Spleen (tissue), 11 donors: Measurements from ENCODE around the gene LIMK1. TPM values are rescaled to one million over a fixed set of nuclear protein-coding genes. Genes with fewer than 3 reads are reported as not detected.

ENCODE experiments used
- DNase-seq: peaks from one replicate; pipeline ENCODE4 v3.0.0-alpha.2; 2020
- H3K27ac ChIP-seq, 8 donors: fragments of 200-600 bp; sonication (generic) in 7 of 8; 1 replicate in 4 of 8; 2 replicates in 4 of 8; pipeline versions ENCODE4 v1.5.0 to v1.8.0; 2016 to 2021; ENCODE audit warnings: inconsistent platforms in 4 of 8, mild to moderate bottlenecking in 4 of 8, moderate library complexity in 1 of 8
- H3K27me3 ChIP-seq, 7 donors: fragments of 200-600 bp; sonication (generic) in 6 of 7; replicated peaks in 1 of 7; 1 replicate in 4 of 7; 2 replicates in 3 of 7; pipeline versions ENCODE4 v1.5.0 to v1.8.0; 2016 to 2021; ENCODE audit warnings: inconsistent platforms in 3 of 7, mild to moderate bottlenecking in 1 of 7
- H3K36me3 ChIP-seq, 6 donors: fragments of 200-600 bp; sonication (generic) in 5 of 6; 1 replicate in 4 of 6; 2 replicates in 2 of 6; pipeline versions ENCODE4 v1.5.0 to v1.8.0; 2016 to 2021; ENCODE audit warnings: inconsistent platforms in 2 of 6
- H3K4me1 ChIP-seq, 6 donors: fragments of 200-600 bp; sonication (generic) in 5 of 6; 1 replicate in 3 of 6; 2 replicates in 3 of 6; pipeline versions ENCODE4 v1.5.0 to v1.8.0; 2016 to 2021; ENCODE audit warnings: inconsistent platforms in 3 of 6
- H3K4me3 ChIP-seq, 8 donors: fragments of 200-600 bp; sonication (generic) in 7 of 8; 1 replicate in 4 of 8; 2 replicates in 4 of 8; pipeline versions ENCODE4 v1.5.0 to v1.8.0; 2016 to 2021; ENCODE audit warnings: inconsistent platforms in 4 of 8, mild to moderate bottlenecking in 4 of 8, moderate library complexity in 2 of 8
- H3K9me3 ChIP-seq, 8 donors: fragments of 200-600 bp; sonication (generic) in 7 of 8; 1 replicate in 4 of 8; 2 replicates in 4 of 8; pipeline versions ENCODE4 v1.5.0 to v1.8.0; 2016 to 2021; ENCODE audit warnings: inconsistent platforms in 4 of 8
- POLR2A ChIP-seq, 3 donors: fragments of 450-650 bp; IDR thresholded peaks; one replicate each; pipeline ENCODE4 v1.5.1; 2017; ENCODE audit warnings: antibody characterized with exemption in 3 of 3, mild to moderate bottlenecking in 1 of 3
- POLR2AphosphoS5 ChIP-seq, 3 donors: sonication (generic); formaldehyde crosslinking; IDR thresholded peaks; one replicate each; pipeline ENCODE4 v1.5.1; 2017; ENCODE audit warnings: antibody characterized with exemption in 3 of 3
- WGBS, 5 donors: extraction: QIAGEN DNeasy Blood & Tissue Kit in 3 of 5; methylation state at CpG; one replicate each; pipeline versions ENCODE4 v1.1.5 to v1.1.7; 2013 to 2018; 5-methylcytosine and 5-hydroxymethylcytosine counted together
- intact Hi-C: fragments of 100-400 bp; cut with DNase I; formaldehyde crosslinking; loops from one replicate; pipeline ENCODE4 v1.15.0; 2023; ENCODE audit warnings: low total_unique reads
- polyA plus RNA-seq, 3 donors: library from polyadenylated mRNA; stranded (reverse); fragments of 200-250 nt; gene quantifications; one replicate each; pipeline ENCODE4 v1.2.1, GENCODE V29; 2013
- total RNA-seq, 7 donors: library from RNA; depleted of rRNA in 3 of 7; stranded (reverse); fragments of >200 nt in 3 of 7; fragmentation: NEBNext Ultra II Directional in 4 of 7; extraction: Animal tissue kit (Norgen Biotek cat#: 25700) in 4 of 7; gene quantifications; one replicate each; pipeline versions ENCODE4 v1.1.0 to v1.2.1, GENCODE V29; 2016 to 2021
- TF ChIP-seq, protein P1 (sequence below), 11 experiments: fragments of 200-600 bp in 7 of 11; fragments of 450-650 bp in 4 of 11; sonication (generic) in 4 of 11; IDR thresholded peaks in 8 of 11; conservative IDR thresholded peaks in 3 of 11; 1 replicate in 7 of 11; 2 replicates in 4 of 11; pipeline versions ENCODE4 v1.4.0 to v1.8.0; 2016 to 2021; ENCODE audit warnings: antibody characterized with exemption in 11 of 11, inconsistent platforms in 4 of 11, mild to moderate bottlenecking in 1 of 11
- donor health status: healthy with polysubstance abuse.
- donor health status: DM: no; HTN: no; CAD: no; lungs with moderate emphysema.
- donor health status: DM: no; HTN: no; CAD: no.
- donor health status: Bipolar disorder and iron deficiency.
- donor health status: healthy.
- donor health status: DM: no; HTN: no; CAD: no.
- donor health status: DM: yes; HTN: yes; CAD: no.

The LIMK1 gene
- total and polyA plus RNA-seq, 10 donors, result 15.2 to 45.8 (median 36.9) TPM

DNA sequence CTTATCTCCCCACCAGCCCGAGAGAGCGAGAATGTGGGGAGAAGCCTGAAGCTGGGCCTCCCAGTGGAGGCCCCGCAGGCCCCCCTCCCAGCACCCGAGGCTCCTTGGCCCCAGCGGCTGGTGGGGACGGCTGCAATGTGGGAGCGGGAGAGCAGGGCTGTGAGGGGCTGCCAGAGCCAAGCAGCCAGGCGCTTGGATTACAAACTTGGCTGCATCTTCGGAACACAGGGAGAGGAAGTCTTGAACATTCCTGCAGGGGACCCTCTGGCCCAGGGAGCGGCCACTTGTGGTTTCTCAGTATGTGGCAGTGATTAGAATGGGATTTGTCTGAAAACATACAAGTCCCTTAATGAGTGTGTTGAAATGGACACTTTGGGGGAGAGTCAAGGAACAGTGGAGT lies 32.4 kb upstream of the LIMK1 start:
- H3K36me3 ChIP-seq, result peaks cover 0 to 60% (median 4%) of the 10 kb centered on the region in 6 donors
- no peak for DNase-seq
- peak overlapping the region in 1 of 8 donors; percentile 9 for H3K27ac ChIP-seq
- TF ChIP-seq, protein P1, sequence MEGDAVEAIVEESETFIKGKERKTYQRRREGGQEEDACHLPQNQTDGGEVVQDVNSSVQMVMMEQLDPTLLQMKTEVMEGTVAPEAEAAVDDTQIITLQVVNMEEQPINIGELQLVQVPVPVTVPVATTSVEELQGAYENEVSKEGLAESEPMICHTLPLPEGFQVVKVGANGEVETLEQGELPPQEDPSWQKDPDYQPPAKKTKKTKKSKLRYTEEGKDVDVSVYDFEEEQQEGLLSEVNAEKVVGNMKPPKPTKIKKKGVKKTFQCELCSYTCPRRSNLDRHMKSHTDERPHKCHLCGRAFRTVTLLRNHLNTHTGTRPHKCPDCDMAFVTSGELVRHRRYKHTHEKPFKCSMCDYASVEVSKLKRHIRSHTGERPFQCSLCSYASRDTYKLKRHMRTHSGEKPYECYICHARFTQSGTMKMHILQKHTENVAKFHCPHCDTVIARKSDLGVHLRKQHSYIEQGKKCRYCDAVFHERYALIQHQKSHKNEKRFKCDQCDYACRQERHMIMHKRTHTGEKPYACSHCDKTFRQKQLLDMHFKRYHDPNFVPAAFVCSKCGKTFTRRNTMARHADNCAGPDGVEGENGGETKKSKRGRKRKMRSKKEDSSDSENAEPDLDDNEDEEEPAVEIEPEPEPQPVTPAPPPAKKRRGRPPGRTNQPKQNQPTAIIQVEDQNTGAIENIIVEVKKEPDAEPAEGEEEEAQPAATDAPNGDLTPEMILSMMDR (IDR thresholded peaks at IDR 0.05 in 8 of 11, conservative IDR thresholded peaks at IDR 0.05 in 3 of 11), result no peak
- TF ChIP-seq POLR2AphosphoS5 (IDR thresholded peaks at IDR 0.05) (no peak), POLR2A (IDR thresholded peaks at IDR 0.05) (no peak)
- peaks cover 0 to 6% (median 0%) of the 10 kb centered on the region in 6 donors for H3K4me1 ChIP-seq
- peaks cover 0 to 3% (median 0%) of the 10 kb centered on the region in 7 donors for H3K27me3 ChIP-seq
- intact Hi-C loops, result no loop called here
- H3K9me3 ChIP-seq, result no peaks in the 10 kb centered on the region
- no peak overlapping the region for H3K4me3 ChIP-seq
- WGBS, 5 donors, result 69 to 87% (median 81%) methylated on average over 10 of the region's 10 CpGs

DNA sequence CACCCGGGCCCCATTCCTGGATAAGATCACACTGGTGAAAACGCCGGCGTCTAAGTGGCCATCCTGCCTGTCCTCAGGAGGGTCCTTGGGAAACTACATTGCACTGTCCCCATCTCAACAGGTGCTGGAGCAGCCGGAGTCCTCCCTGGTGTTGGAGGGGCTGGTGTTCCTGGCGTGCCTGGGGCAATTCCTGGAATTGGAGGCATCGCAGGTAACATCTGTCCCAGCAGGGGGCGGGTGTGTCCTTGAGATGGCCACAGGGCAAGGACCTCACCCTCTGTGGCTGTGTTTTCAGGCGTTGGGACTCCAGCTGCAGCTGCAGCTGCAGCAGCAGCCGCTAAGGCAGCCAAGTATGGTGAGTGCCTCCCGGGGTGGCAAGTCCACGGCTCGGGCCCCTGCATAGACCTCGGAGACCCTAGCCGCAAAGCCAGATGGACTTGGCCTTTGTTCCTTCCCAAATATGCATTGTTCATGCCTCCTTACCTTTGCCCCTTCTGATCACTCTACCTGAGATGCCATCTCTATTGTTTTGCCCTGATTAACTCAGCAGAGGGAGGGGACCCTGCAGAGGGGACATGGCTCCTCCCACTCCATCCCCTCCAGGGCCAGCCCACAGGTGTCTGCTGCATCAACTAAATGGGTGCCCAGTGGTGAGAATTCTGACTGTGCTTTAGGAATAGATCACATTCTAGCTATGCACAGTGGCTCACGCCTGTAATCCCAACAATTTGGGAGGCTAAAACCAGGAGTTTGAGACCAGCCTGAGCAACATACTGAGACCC lies 31.8 kb upstream of the LIMK1 start:
- peak; percentile 63 for DNase-seq
- Histone ChIP-seq H3K9me3 (no peaks in the 10 kb centered on the region), H3K4me3 (no peak overlapping the region), H3K27ac (no peak overlapping the region), H3K4me1 (peaks cover 0 to 6% (median 0%) of the 10 kb centered on the region in 6 donors), H3K36me3 (peaks cover 0 to 54% (median 4%) of the 10 kb centered on the region in 6 donors), H3K27me3 (peaks cover 0 to 3% (median 0%) of the 10 kb centered on the region in 7 donors)
- 72 to 87% (median 76%) methylated on average over 13 to 16 of the region's 16 CpGs for WGBS, 5 donors
- intact Hi-C loops, result no loop called here
- TF ChIP-seq POLR2A (IDR thresholded peaks at IDR 0.05) (no peak), POLR2AphosphoS5 (IDR thresholded peaks at IDR 0.05) (no peak)
- TF ChIP-seq, protein P1 (IDR thresholded peaks at IDR 0.05 in 8 of 11, conservative IDR thresholded peaks at IDR 0.05 in 3 of 11), result no peak

DNA sequence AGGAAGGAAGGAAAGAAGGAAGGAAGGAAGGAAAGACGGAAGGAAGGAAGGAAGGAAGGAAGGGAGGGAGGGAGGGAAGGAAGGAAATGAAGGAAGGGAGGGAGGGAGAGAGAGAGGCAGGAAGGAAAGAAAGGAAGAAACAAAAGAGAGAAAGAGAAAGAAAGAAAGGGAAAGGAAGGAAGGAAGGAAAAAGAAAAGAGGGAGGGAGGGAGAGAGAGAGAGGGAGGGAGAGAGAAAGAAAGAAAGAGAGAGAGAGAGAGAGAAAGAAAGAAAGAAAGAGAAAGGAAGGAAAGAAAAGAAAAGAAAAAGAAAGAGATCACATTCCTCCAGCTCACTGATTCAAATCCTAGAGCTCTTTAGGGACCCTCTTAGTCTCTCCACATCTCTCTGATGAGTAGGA lies 31.0 kb upstream of the LIMK1 start:
- Histone ChIP-seq H3K27ac (no peak overlapping the region), H3K4me3 (no peak overlapping the region), H3K36me3 (peaks cover 0 to 51% (median 3%) of the 10 kb centered on the region in 6 donors), H3K9me3 (no peaks in the 10 kb centered on the region), H3K27me3 (peaks cover 0 to 3% (median 0%) of the 10 kb centered on the region in 7 donors), H3K4me1 (peaks cover 0 to 6% (median 0%) of the 10 kb centered on the region in 6 donors)
- TF ChIP-seq, protein P1 (IDR thresholded peaks at IDR 0.05 in 8 of 11, conservative IDR thresholded peaks at IDR 0.05 in 3 of 11), result no peak
- TF ChIP-seq POLR2A (IDR thresholded peaks at IDR 0.05) (no peak), POLR2AphosphoS5 (IDR thresholded peaks at IDR 0.05) (no peak)
- DNase-seq, result no peak
- intact Hi-C loops, result no loop called here
- WGBS, 5 donors, result 51 to 68% (median 56%) methylated on average over 1 of the region's 1 CpG

DNA sequence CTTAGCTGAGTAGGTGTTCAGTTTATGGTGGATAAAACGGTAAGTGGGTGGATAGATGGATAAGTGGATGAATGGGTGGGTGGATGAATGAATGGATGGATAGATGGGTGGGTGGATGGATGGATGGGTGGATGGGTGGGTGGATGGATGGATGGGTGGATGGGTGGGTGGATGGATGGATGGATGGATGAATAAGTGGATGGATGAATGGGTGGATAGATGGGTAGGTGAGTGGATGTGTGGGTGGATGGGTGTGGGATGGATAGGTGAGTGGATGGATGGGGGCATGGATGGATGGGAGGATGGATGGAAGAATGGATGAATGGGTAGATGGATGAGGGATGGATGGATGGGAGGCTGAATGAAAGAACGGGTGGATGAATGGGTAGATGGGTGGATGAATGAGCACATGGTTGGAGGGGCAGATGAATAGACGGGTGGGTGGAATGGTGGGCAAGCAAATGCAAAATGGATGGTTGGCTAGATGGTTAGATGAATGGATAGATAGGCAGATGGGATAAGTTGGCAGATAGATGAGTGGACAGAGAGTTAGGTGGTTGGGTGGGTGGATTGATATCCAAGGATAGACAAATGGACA lies 29.9 kb upstream of the LIMK1 start:
- intact Hi-C loops, result no loop called here
- Histone ChIP-seq H3K27ac (no peak overlapping the region), H3K4me3 (no peak overlapping the region), H3K4me1 (peaks cover 0 to 6% (median 0%) of the 10 kb centered on the region in 6 donors), H3K27me3 (peaks cover 0 to 3% (median 0%) of the 10 kb centered on the region in 7 donors), H3K9me3 (no peaks in the 10 kb centered on the region), H3K36me3 (peaks cover 0 to 47% (median 2%) of the 10 kb centered on the region in 6 donors)
- 86 to 97% (median 93%) methylated on average over 3 of the region's 3 CpGs for WGBS, 5 donors
- DNase-seq, result no peak
- TF ChIP-seq, protein P1 (IDR thresholded peaks at IDR 0.05 in 8 of 11, conservative IDR thresholded peaks at IDR 0.05 in 3 of 11), result no peak
- TF ChIP-seq POLR2AphosphoS5 (IDR thresholded peaks at IDR 0.05) (no peak), POLR2A (IDR thresholded peaks at IDR 0.05) (no peak)
